Stimulated activated naive B cell treated with anti-CD40 and anti-IgM and Interleukin-4, amounts not matched to agents 10 μg/mL and 1 μg/mL and 100 μg/mL, for 72 hours (primary cell): Measurements from ENCODE around the gene SLC9C2.

Source experiments
- ATAC-seq, 2 donors: fragments of 150-1000 bp; cut with Tn5 transposase; replicated peaks; 2 replicates each; pipeline ENCODE4 v1.10.0; 2021; ENCODE audit warnings: moderate library complexity in 1 of 2
- DNase-seq: peaks from one replicate; pipeline ENCODE4 v3.0.0; 2021
- H3K27ac Mint-ChIP-seq: one replicate; pipeline ENCODE4 v1.8.0; 2022; ENCODE audit warnings: mild to moderate bottlenecking, mixed read lengths
- H3K27me3 Mint-ChIP-seq, 2 donors: one replicate each; pipeline ENCODE4 v1.8.0; 2022; ENCODE audit warnings: mixed read lengths in 2 of 2
- H3K36me3 Mint-ChIP-seq, 2 donors: one replicate each; pipeline ENCODE4 v1.8.0; 2022; ENCODE audit warnings: mixed read lengths in 2 of 2, mild to moderate bottlenecking in 1 of 2
- H3K4me1 Mint-ChIP-seq, 2 donors: one replicate each; pipeline ENCODE4 v1.8.0; 2022; ENCODE audit warnings: mixed read lengths in 2 of 2, mild to moderate bottlenecking in 1 of 2
- H3K4me3 Mint-ChIP-seq, 2 donors: one replicate each; pipeline ENCODE4 v1.8.0; 2022; ENCODE audit warnings: mild to moderate bottlenecking in 2 of 2, mixed read lengths in 2 of 2, moderate library complexity in 1 of 2
- H3K9me3 Mint-ChIP-seq, 2 donors: one replicate each; pipeline ENCODE4 v1.8.0; 2022; ENCODE audit warnings: mixed read lengths in 2 of 2, mild to moderate bottlenecking in 1 of 2

SLC9C2 gene

DNA sequence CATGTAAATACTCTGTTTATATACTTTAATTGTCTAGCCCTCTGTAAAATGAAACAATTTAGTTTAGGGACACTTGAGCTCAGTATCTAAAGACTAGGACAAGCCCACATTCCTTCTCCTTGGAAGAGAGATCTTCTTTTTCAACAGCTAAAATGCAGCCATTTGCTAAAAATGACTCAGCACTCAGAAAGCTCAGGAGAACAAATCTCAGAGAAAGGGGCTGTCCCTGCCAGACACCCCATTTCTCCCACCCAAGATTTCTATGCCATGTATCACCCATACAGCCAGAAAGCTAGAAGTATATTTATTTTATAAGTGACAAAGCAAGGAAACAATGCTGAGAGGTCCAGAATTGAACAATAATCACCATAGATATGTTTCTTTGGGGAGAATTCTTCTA is 148.9 kb downstream of the SLC9C2 start:
- no peak for ATAC-seq
- no peak for DNase-seq
- Mint-ChIP-seq H3K27ac (peak overlapping the region; percentile 5), H3K9me3 (no peaks in the 10 kb centered on the region), H3K36me3 (peaks cover 20 to 35% of the 10 kb centered on the region in 2 donors), H3K4me1 (peaks cover 0 to 8% of the 10 kb centered on the region in 2 donors), H3K27me3 (no peaks in the 10 kb centered on the region), H3K4me3 (no peak overlapping the region)

DNA sequence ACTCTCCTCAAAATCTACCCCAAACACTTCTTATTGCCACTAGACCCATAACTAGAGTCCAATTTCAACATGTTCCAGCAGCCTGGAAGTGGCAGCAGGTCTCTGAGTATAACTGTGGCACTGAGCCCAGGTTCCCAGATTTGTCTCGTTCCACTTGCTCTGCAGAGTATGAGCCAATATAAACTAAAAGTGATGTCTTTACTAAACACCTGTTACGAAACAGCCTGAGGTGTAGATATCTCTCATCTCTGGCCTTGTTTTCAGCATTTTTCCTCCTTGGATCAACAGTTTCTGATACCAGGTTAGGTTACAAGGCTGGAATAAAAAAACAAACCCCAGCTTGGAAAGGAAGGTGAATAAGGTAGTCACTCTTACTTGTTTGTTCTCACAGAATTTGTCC is 150.9 kb downstream of the SLC9C2 start:
- H3K36me3 Mint-ChIP-seq, result peaks cover 31 to 42% of the 10 kb centered on the region in 2 donors

More for the DNA sequence above, 150.9 kb downstream of the SLC9C2 start:
- peak overlapping the region; percentile 44 for H3K27ac Mint-ChIP-seq
- ATAC-seq (no peak), DNase-seq (no peak)
- no peaks in the 10 kb centered on the region for H3K27me3 Mint-ChIP-seq
- H3K9me3 Mint-ChIP-seq, result peaks cover 2 to 7% of the 10 kb centered on the region in 2 donors
- no peak overlapping the region for H3K4me3 Mint-ChIP-seq
- H3K4me1 Mint-ChIP-seq, result peaks cover 2 to 14% of the 10 kb centered on the region in 2 donors
